SW 1271 (cell line): ENCODE measurements around the gene CFAP58.

ENCODE experiments used
- DNase-seq, 2 experiments: peaks; one replicate each; lab custom pipeline; 2025; lab: John Stamatoyannopoulos, UW

The CFAP58 gene

DNA sequence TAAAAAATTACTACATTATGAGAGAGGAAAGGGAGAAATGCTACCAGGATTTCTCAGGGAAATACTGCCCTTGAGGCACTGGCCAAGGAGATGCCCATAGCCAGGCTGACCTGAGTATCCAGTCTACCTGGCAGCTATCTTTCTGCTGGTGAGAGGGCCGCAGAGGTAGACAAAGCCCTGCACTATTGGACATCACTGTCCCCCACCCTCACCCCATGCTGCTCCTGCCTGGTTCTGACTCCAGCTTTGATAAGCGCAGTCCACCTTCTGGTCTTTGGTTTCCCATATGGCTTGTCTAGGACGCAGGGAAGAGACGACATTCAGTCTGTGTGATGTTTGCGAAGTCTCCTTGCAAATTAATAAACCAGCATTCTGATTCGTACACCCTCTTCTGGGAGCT, 19.1 kb upstream of the CFAP58 start:
- no peak for DNase-seq

DNA sequence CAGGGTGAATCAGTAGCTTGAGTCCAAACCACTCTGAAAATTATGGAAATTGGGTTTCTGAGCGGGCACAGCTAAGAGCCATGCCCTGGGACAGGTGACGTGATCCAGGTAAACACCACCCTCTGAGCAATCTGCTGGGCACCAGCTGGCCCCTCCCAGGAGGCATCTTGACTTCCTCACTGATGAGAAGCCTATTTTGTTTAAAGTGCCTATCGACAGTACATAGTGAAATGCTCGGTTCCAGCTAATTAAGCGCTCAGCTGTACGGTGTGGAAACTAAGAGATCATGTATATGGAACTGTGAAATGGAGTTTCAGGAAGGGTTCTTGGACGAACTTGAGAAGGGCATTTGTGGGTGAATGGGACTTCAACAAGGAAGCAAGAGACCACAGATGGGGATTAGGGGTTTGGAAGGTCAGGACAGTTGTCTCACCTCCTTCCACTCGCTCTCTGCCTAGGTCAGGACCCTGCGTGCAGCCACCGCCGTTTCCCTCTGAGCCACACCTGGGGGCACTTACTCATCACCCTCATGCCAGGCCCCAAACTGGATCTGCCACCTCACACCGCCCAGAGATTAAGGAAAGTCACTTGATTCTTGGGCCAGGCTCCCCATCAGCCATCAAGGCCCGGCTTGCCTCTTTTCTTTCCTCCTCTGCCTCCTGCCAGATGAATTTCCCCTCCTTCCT, 18.5 kb upstream of the CFAP58 start:
- DNase-seq = no peak

- no peak for DNase-seq
Observed at GRCh38 chr10:104336821-104337467, 16.7 kb upstream of the CFAP58 start.

DNA sequence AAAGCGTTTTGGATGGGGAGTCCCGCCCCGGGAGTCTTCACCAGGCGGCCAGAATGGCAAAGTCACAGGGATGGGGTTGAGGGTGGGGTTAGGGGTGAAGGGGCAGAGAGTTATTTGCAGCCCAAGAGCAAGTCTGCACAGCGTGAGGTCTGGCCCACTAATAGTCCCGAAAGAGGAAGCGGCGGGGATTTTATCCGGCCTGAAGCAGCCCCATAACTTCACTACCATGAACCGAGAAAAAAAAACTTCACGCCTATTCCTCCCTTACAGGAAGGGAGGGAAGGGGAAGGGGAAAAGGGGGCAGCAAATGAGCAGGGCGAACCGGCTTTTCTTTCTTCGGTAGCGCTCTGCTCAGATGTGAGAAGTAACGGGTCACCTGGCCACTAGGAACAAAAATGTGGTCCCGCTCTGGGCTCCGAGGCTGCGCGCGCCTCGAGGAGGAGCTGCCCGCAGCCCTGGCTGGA, 16.1 kb upstream of the CFAP58 start:
- DNase-seq = no peak

DNA sequence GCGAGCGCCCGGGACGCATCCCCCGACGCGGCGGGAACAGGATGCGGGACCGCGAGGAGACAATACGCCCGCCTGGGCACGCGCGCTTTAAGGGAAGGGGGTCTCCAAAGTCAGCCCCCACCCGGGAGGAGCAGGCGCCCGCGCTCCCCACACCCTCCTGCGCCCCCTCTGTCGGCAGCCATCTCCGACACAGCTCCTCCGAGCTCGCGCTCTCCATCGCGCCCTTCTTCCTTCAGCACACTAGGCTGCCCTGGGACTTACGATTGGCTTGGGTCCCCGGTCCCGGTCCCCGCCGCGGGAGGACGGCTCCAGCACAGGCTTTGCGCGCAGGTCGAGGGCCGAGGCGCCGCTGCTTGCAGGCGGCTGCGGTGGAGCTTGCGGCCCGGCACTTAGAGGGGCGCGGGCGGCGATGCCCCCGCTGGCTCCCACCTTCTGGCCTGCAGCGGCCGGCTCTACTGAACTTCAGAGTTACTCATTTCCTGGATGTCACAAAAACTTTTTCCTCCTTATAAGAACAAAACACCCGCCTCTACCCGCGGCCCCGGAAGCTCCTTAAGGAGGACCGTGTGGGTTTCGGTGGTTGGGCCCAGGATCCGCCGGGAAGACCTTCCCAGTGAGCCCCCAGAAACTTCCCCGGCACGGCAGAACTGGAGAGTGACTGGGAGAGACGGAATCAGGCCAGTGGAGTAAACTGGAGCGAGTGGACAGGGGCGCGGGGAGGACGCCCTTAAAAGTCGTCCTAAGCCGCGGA, 15.5 kb upstream of the CFAP58 start, which contains the start of gene ITPRIP:
TSS of gene ITPRIP (minus strand) at position 481 of the 751 bp plus-strand sequence. CDS start 22,414 bp downstream, outside the sequence.
- peak; percentile 30 to 82 for DNase-seq

- no peak for DNase-seq
Observed at GRCh38 chr10:104339469-104340110, 14.0 kb upstream of the CFAP58 start.

DNA sequence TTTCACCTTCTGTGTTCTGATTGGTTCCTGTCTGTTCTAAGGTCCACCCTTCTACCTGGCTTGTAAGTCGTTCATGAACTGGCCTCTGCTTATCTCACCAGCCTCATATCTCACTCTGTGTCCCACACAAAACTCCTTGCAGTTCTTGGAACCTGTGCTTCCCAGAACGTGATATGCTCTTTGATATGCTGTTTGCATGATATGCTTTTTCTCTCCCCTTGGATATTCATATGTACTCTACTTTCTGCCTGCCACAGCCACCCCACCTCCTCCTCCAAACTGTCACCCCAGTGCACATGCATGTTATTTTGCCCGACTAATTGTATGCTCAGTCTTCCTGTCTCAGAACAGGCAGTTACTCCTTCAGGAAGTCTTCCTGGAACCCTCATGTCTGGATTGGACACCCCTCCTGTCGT, 13.5 kb upstream of the CFAP58 start:
- DNase-seq = no peak

DNA sequence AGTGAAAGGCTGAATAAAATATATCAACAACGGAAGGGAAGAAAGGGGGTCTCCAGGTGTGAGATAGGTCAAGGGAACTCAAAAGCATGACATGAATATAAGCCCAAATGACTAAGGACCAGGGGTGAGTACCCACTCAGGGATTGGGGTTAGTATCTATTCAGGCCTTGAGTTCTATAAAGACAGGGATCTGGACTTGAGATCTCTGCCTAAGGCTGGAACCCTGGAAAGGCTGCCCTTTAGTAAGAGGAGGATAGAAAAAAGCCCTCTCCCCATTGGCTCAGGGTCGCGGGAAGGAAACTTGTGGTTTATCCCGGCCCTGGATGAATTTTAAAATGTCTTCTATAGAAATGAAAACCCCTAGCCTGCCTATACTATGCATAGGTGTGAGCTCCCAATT, 13.0 kb upstream of the CFAP58 start:
- no peak for DNase-seq

DNA sequence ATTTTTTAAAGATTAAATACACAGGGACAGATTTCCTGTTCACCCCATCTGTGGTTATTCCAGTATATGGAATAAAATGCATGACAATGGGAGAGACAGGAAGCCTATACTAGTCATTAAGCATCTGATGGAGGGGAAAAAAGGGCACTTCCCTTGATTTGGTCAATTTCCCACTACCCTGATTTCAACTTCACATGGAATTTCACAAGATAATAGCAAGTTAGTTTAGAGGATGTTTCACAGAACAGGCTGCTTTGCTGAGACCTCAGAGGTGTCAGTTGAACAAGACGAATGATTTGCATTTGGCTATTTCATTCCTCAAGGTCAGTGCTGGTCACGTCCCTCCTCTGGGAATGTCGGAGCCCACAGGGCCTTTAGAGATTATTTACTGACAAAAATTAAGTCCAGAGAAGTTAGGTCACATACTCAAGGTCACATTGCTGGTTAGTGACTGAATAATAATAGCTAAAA, 10.7 kb upstream of the CFAP58 start:
- DNase-seq = no peak

- DNase-seq = no peak
Observed at GRCh38 chr10:104344219-104344618, 9.4 kb upstream of the CFAP58 start.

- DNase-seq = no peak
Observed at GRCh38 chr10:104345515-104345914, 8.1 kb upstream of the CFAP58 start.

DNA sequence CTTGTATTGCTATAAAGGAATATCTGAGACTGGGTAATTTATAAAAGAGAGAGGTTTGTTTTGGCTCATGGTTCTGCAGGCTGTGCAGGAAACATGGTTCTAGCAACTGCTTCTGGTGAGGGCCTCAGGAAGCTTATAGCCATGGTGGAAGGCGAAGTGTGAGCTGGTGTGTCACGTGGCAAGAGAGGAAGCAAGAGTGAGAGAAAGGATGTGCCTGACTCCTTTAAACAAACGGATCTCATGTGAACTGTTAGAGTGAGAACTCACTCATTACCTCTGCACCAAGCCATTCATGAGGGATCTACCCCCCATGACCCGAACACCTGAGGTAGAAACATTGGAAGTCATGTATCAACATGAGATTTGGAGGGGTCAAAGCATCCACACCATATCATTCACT, 7.7 kb upstream of the CFAP58 start:
- no peak for DNase-seq

DNA sequence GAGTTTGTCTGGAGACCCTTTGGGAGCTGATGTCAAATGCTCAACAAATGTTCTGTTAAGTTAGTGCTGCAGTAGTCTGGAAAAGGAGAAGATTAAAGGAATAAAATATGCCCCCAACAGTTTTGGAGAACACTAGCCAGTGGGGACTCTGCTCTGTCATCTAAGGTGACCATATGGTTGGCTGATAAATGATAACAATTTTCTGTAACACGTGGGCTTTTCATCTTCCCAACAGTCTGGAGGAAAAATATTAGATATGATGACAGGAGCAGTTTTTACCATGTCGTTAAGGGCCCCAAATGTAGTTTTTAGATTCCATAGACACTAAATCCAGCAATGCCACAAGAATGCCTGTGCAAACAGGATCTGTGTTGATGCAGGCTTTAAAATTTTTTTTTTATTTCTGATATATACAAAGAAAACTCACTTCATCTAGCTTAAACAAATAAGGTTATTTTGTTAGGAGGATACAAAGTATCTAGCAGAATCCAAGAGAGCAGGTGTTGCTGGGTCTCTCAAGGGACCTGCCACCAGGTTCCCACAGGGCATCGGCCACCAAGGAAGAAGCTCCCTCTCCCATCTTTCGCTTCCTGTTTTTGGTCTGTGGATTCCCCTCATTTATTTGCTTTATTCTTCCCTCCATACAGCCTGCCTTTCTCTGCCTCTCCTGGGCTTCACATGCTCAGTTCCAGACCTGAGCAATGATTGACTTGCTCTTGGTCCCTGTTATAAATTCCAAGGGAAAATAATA, 6.2 kb upstream of the CFAP58 start:
- DNase-seq = no peak

GRCh38 chr10:104348601-104349000, 5.0 kb upstream of the CFAP58 start:
- DNase-seq = no peak

- no peak for DNase-seq
Observed at GRCh38 chr10:104349623-104350126, 4.0 kb upstream of the CFAP58 start.

GRCh38 chr10:104350127-104350635, 3.5 kb upstream of the CFAP58 start:
- peak in 1 of 2 experiments; percentile 54 for DNase-seq

DNA sequence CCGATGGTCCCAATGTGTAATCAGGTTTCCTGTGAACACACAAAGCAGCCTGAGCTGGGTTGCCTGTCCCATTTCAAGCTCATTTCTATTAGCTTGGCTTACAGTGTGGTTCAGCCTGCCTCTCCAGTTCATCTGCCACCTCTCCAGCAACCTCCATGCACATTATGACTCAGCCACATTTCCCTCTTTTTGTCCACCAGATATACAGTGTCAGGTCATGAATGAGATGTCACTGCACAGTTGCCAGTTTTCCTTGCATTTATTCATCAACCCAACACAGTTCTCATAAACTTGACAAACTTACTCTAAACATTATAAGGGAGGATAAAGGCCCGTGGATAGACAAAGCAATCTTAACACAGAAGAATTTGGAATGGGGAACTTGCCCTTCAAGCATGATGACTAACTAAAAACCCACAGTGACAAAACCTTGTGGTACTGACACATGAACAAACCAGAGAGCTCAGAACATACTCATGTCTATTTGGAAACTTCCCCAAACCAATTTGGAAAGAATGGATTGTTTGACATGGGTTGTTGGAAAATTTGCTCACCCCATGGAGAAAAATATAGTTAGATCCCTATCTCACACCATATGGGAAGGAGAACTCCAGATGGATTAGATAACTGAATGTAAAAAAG, 2.5 kb upstream of the CFAP58 start:
- DNase-seq = no peak

GRCh38 chr10:104351919-104352318, 1.7 kb upstream of the CFAP58 start:
- no peak for DNase-seq

DNA sequence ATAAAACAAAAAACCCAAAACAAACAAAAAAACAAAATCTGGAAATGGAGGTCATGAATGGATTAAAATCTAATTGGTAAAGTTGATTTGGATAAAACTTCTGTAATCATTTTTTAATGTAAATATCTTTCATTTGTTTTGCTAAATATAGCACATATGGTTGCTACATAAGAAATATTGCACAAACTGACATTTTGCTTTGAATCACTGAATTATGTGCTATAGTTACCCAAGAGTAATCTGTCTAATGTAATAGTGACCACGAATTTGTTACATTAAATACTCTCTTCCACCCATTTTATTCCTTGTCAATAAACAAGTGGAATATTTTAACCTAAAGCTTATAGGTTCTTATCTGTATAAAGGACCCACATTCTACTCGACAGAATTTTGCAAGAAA, 6.2 kb downstream of the CFAP58 start:
- DNase-seq = no peak

DNA sequence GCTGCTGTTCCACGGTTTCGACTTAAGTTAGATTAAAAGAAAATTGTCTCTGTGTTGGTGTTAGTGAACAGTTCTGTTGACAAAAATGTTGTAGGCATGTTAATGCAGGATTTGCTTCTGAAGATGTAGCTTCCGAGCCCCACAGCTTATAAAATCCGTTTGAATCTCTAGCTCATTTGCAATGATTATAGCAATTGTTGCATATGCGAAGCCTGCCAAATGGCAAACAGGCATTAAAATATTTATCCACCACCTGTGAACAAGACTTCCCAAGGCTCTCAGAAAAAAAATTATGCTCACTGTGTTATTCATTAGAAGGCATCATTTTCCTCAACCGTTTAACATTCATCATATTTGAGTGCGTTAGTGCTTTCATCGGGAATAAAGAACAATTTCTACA, 14.3 kb downstream of the CFAP58 start:
- DNase-seq = no peak

DNA sequence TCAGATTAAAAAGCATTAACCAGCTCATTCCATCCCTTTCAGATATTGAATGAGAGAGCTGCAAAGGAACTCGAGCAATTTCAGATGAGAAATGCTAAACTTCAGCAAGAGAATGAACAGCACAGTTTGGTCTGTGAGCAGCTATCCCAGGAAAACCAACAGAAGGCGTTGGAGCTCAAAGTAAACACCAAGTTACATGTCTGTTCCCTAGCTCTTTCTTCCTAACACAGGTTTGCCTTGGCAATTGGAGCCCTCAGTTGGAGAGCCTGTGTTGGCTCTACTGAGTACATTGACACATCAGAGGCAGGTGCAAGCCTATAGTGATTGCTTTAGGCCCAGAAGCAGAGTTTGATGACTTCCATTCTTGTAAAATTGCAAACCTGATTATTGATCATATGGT, 14.7 kb downstream of the CFAP58 start:
- DNase-seq = no peak
